Stomach (tissue), 4 donors: ENCODE measurements around the gene ZNF462.

Experiments
- EP300 ChIP-seq: sonication (generic); formaldehyde crosslinking; IDR thresholded peaks from one replicate; pipeline ENCODE4 v1.6.1; 2017; ENCODE audit warnings: antibody characterized with exemption
- POLR2A ChIP-seq, 4 donors: fragments of 450-650 bp; IDR thresholded peaks; one replicate each; pipeline ENCODE4 v1.6.1; 2016; ENCODE audit warnings: antibody characterized with exemption in 4 of 4, control low read depth in 2 of 4, mild to moderate bottlenecking in 1 of 4, moderate library complexity in 1 of 4
- TF ChIP-seq, protein P1 (sequence below), 7 experiments: fragments of 450-650 bp in 4 of 7; fragments of 200-600 bp in 3 of 7; sonication (generic) in 3 of 7; IDR thresholded peaks; one replicate each; pipeline ENCODE4 v1.5.1; 2016 to 2019; ENCODE audit warnings: antibody characterized with exemption in 7 of 7, control low read depth in 2 of 7, mild to moderate bottlenecking in 1 of 7

DNA sequence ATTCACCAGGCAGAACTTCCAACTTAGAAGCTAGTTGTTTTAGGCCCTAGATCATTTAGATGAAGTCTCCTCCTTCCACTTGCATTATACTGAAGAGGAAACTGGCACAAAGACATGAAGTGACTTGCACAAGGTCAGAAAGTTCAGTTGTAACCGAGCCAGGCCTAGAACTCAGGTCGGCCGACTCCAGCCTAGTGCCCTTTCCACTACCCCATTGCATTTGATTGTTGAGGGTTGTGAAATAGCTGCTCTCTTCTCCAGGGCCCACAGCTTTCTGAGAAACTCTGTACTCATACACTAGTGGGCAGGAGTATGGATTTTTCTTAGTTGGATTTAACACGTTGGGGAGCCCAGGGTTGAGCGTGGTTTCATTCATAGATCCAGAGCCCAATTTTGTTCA, 5.6 kb downstream of the ZNF462 start:
- TF ChIP-seq POLR2A (IDR thresholded peaks at IDR 0.05) (no peak), EP300 (no peak)
- TF ChIP-seq, protein P1, sequence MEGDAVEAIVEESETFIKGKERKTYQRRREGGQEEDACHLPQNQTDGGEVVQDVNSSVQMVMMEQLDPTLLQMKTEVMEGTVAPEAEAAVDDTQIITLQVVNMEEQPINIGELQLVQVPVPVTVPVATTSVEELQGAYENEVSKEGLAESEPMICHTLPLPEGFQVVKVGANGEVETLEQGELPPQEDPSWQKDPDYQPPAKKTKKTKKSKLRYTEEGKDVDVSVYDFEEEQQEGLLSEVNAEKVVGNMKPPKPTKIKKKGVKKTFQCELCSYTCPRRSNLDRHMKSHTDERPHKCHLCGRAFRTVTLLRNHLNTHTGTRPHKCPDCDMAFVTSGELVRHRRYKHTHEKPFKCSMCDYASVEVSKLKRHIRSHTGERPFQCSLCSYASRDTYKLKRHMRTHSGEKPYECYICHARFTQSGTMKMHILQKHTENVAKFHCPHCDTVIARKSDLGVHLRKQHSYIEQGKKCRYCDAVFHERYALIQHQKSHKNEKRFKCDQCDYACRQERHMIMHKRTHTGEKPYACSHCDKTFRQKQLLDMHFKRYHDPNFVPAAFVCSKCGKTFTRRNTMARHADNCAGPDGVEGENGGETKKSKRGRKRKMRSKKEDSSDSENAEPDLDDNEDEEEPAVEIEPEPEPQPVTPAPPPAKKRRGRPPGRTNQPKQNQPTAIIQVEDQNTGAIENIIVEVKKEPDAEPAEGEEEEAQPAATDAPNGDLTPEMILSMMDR (IDR thresholded peaks at IDR 0.05) = no peak
